HAP-1 (cell line): ENCODE data around the gene VRK1.

Source experiments
- DNase-seq, 2 experiments: peaks; one replicate each; pipeline ENCODE4 v3.0.0-alpha.2; 2016 to 2020; ENCODE audit warnings: low spot score in 2 of 2
- H3K27me3 ChIP-seq: fragments of 250-450 bp; sonication (Bioruptor Pico); 2 replicates; pipeline ENCODE4 v1.5.1; 2020; ENCODE audit warnings: low read depth, mild to moderate bottlenecking, moderate library complexity
- H3K36me3 ChIP-seq: fragments of 250-450 bp; sonication (Bioruptor Pico); replicated peaks from 2 replicates; pipeline ENCODE4 v1.5.1; 2020; ENCODE audit warnings: mild to moderate bottlenecking
- H3K4me1 ChIP-seq: fragments of 250-450 bp; sonication (Bioruptor Pico); 2 replicates; pipeline ENCODE4 v1.5.1; 2020; ENCODE audit warnings: mild to moderate bottlenecking
- H3K4me3 ChIP-seq: fragments of 250-450 bp; sonication (Bioruptor Pico); 2 replicates; pipeline ENCODE4 v1.5.1; 2020; ENCODE audit warnings: mild to moderate bottlenecking, moderate library complexity
- H3K9me3 ChIP-seq: fragments of 250-450 bp; sonication (Bioruptor Pico); 2 replicates; pipeline ENCODE4 v1.5.1; 2020; ENCODE audit warnings: mild to moderate bottlenecking, moderate library complexity
- in situ Hi-C: fragments of 300-500 bp; cut with MboI; formaldehyde crosslinking; loops from 3 replicates; pipeline ENCODE4 v1.14.3; 2020; ENCODE audit warnings: low sequenced_read_pairs, inconsistent platforms, mixed read lengths

VRK1 gene

DNA sequence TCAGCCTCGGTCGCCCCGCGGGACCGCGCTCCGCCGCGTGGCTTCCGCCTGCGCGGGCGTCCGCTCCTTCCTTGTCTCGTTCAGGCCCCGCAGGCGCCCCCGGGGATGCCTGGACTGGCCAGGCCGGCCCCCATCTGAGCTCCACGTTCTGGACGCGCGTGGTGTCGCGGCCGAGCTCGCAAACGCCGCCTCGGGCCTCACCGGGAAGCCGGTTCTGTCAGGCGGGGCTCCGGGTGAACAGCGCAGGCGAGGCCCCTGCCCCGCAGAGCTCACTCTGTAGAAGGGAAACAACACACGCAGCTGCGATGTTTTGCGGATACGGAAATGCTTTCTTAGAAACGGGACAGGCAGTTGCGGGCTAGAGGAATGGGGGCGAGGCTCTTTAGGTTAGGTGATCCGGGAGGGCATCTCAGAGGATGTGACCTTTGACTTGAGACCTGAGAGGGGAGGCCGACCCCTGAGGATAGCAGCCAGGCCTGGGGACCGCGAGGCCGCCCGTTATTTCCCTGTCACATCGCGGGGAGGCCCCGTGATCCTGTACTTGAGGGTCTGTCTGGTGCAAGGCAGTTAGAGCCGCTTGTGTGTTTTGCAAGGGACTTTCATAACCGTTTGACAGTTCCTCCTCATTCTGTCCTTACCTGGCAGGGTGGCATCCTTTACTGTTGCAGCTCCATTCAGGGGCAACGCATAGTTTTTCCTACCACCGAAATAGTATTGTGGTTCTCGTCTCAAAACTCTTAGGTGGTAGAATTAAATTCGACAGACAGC is 584 bp downstream of the VRK1 start:
- Histone ChIP-seq H3K9me3 (no peaks in the 10 kb centered on the region), H3K4me1 (peaks cover 22% of the 10 kb centered on the region), H3K4me3 (peak overlapping the region; percentile 72), H3K36me3 (0 out of 2 replicates have a peak, but pooled peaks cover 3% of the 10 kb centered on the region), H3K27me3 (no peaks in the 10 kb centered on the region)
- in situ Hi-C loops, result no loop called here
- DNase-seq, result peak in 1 of 2 experiments; percentile 35

DNA sequence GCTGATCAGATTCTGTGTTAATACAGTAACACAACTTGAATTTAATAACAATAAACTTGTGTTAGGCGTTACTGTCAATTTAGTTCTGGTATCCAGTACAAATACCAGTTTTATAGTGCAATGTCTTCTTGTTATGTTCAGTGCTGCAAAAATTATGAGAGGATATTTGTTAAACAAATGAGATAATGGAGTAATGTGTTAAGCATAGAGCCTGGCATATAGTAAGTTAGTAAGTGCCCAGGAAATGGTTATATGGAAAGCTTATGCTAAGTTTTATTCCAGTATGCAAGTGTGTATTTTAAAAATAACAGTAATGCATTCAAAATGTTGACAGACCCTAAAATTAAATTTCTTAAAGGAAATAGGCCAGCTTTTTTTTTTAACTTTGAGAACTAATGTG is 1.8 kb downstream of the VRK1 start:
- Histone ChIP-seq H3K4me3 (peak overlapping the region; percentile 72), H3K4me1 (peaks cover 22% of the 10 kb centered on the region), H3K27me3 (no peaks in the 10 kb centered on the region), H3K9me3 (no peaks in the 10 kb centered on the region), H3K36me3 (0 out of 2 replicates have a peak, but pooled peaks cover 3% of the 10 kb centered on the region)
- in situ Hi-C loops, result no loop called here
- no peak for DNase-seq

DNA sequence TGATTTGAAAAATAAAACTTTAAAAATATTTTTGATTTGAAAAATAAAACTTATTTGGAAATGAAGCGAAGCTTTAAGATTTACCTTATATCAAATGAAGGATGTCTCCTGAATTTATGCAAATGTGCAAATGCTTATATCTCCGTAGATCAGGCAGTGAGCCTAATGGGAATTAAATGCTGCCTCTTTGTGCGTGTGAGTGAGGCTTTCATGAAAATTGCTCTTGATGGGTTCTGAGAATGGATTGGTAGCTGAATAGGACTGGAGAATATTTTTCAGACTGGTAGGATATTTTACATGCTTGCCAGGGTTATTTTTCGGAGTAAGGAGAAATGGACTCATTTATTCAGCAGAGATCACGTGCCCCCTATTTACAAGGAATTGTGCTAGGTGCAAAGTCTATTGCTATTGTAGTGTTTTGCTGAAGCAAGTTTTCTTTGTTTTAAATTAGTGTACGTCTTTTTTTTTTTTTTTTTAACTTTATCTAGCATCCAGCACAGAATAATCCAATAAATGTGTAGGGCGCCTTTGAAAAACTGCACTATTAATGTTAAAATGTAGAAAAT is 2.4 kb downstream of the VRK1 start:
- peak; percentile 18 to 57 for DNase-seq
- in situ Hi-C loops, result no loop called here
- Histone ChIP-seq H3K4me3 (peak overlapping the region; percentile 10), H3K36me3 (peaks cover 3% of the 10 kb centered on the region; the same call in 1 of the 2 replicates), H3K27me3 (no peaks in the 10 kb centered on the region), H3K4me1 (peaks cover 23% of the 10 kb centered on the region), H3K9me3 (no peaks in the 10 kb centered on the region)

DNA sequence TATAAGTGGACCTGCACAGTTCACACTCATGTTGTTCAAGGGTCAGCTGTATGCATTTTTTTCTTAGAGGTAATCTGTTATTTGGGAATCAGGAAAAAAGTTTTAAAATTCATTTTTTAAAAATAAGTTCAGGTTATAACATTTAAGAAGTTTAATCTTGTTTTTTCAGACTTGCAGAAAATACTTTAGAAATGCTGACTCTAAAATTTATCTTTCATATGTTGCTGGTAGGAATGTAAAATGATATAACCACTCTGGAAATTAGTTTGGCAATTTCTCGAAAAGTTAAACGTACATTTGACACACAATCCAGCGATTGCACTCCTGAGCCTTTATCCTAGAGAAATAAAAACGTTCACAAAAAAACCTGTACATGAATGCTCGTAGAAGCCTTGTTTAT is 4.7 kb downstream of the VRK1 start:
- H3K4me3 ChIP-seq, result no peak overlapping the region
- H3K36me3 ChIP-seq, result peaks cover 3% of the 10 kb centered on the region
- DNase-seq, result no peak
- no peaks in the 10 kb centered on the region for H3K27me3 ChIP-seq
- peaks cover 28% of the 10 kb centered on the region for H3K4me1 ChIP-seq
- H3K9me3 ChIP-seq, result no peaks in the 10 kb centered on the region
- in situ Hi-C loops, result no loop called here

DNA sequence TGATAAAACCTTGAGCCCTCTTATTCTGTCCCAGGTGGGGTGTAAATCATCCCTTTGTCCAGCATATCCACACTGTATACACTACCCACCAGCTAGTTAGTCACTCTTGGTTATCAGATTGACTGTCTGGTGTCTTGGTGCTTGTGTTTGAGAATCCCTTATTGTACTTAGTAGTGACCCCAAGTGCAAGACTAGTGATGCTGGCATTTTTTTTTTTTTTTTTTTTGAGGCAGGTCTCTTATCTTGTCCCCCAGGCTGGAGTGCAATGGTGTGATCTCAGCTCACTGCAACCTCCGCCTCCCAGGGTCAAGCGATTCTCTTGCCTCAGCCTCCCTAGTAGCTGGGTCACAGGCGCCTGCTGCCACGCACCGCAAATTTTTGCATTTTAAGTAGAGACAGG is 5.8 kb downstream of the VRK1 start:
- no peak overlapping the region for H3K4me3 ChIP-seq
- in situ Hi-C loops, result no loop called here
- peaks cover 28% of the 10 kb centered on the region for H3K4me1 ChIP-seq
- no peaks in the 10 kb centered on the region for H3K27me3 ChIP-seq
- no peaks in the 10 kb centered on the region for H3K9me3 ChIP-seq
- H3K36me3 ChIP-seq, result peaks cover 3% of the 10 kb centered on the region
- DNase-seq, result no peak

DNA sequence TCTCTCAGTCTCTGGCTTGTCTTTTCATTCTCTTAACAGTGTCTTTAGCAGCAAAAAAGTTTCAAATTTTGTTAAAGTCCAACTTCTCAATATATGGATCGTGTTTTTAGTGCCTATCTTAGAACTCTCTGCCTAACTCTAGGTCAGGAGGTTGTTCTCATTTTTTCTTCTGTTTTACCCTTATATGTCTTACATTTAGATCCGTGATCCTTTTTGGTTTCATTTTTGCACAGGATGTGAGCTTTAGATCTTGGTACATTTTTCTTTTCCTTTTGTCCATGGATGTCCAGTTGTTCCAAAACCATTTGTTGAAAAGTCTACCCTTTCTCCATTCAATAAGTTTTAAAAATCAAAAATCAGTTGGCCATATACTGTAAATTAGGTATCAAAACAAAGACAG is 6.8 kb downstream of the VRK1 start:
- peaks cover 3% of the 10 kb centered on the region for H3K36me3 ChIP-seq
- H3K4me1 ChIP-seq, result peaks cover 23% of the 10 kb centered on the region
- in situ Hi-C loops, result no loop called here
- no peaks in the 10 kb centered on the region for H3K9me3 ChIP-seq
- H3K27me3 ChIP-seq, result no peaks in the 10 kb centered on the region
- H3K4me3 ChIP-seq, result no peak overlapping the region
- DNase-seq, result no peak

DNA sequence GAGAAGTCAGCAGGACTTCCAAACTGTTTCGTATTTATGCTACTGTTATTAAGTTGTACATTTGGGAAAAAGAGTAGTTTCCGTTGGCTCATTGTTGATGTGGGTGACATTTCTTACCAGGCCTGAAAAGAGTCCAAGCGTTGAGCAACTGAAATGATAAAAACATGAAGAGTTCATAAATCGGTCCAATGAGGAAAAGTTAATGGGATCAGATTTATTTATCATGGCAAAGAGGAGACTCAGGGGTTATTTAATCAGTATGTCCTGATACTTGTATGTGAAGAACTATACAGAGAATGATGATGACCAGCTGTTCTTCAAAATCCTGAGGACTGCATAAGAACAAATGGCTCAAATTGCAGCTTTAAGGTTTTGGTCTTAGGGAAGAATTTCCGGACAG is 7.7 kb downstream of the VRK1 start:
- Histone ChIP-seq H3K4me1 (peaks cover 15% of the 10 kb centered on the region), H3K9me3 (no peaks in the 10 kb centered on the region), H3K36me3 (peaks cover 3% of the 10 kb centered on the region), H3K27me3 (no peaks in the 10 kb centered on the region), H3K4me3 (no peak overlapping the region)
- in situ Hi-C loops, result no loop called here
- no peak for DNase-seq

DNA sequence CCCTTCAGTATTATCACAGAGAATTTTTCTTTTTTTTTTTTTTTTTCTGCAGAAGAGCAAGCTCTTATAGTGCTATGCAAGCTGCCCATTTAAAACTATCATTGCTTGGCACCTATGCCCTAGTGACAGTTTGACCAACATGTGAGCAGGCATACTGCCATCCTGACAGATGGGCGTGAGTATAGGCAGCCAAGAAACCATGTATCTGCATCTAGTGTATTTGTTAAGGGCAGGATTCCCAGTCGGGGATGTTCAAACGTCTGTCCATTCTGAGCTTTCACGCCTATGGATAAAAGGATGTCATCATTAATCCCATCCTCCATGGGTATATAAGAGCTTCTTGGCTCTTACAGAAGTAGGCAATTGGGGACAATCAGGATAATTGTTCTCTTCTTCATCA is 8.8 kb downstream of the VRK1 start:
- no peaks in the 10 kb centered on the region for H3K9me3 ChIP-seq
- peaks cover 3% of the 10 kb centered on the region for H3K36me3 ChIP-seq
- DNase-seq, result no peak
- in situ Hi-C loops, result no loop called here
- H3K4me1 ChIP-seq, result peaks cover 14% of the 10 kb centered on the region
- H3K4me3 ChIP-seq, result no peak overlapping the region
- H3K27me3 ChIP-seq, result no peaks in the 10 kb centered on the region

DNA sequence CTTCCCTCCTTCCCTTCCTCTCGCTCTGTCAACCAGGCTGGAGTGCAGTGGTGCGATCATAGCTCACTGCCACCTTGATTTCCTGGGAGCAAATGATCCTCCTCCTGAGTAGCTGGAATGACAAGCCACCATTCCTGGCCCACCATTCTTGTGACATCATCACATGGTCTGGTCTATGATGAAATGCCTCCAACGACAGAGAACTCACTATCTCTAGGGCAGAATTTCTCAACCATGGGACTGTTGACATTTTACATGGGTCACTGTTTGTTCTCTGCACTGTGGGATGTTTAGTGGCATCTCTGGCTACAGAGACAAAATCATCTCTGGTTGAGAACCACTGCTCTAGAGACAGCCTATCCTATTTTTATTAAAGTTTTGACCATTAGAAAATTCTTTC is 9.7 kb downstream of the VRK1 start:
- in situ Hi-C loops, result no loop called here
- peaks cover 3% of the 10 kb centered on the region for H3K36me3 ChIP-seq
- no peak for DNase-seq

DNA sequence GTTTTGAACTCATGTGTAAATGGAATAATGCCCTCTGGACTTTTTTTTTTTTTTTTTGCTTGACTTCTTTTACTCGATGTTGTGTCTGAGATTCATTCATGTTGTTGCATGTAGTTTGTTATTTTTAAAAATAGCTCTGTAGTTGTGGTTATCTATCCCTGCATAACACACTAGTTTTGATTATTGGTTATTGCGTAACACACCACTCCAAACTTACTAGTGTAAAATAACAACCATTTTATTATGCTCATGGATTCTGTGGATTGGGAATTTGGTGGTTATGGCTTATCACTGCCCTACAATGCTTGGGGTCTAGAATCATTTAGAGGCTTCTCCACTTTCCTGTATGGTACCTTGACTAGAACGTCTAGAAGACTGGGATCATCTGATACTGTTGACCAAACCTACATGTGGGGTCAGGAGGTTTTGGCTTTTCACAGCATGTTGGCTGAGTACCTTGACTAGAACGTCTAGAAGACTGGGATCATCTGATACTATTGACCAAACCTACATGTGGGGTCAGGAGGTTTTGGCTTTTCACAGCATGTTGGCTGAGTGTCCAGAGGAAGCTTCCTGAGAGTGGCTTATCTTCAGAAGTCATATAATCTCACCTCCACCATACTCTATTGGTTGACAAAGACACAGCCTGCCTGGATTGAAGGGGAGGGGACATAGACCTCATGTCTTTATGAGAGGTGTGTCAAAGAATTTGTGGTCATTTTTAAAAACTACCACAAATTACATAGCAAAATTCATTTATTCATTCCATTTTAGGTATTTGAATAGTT is 11.6 kb downstream of the VRK1 start:
- Histone ChIP-seq H3K4me3 (no peak overlapping the region), H3K4me1 (peaks cover 9% of the 10 kb centered on the region; the same call in 1 of the 2 replicates), H3K36me3 (no peaks in the 10 kb centered on the region; the same call in none of the 2 replicates), H3K9me3 (no peaks in the 10 kb centered on the region), H3K27me3 (no peaks in the 10 kb centered on the region)
- no peak for DNase-seq
- in situ Hi-C loops, result no loop called here

More for the DNA sequence above, 9.7 kb downstream of the VRK1 start:
- Histone ChIP-seq H3K27me3 (no peaks in the 10 kb centered on the region), H3K9me3 (no peaks in the 10 kb centered on the region), H3K4me3 (no peak overlapping the region), H3K4me1 (peaks cover 14% of the 10 kb centered on the region)

DNA sequence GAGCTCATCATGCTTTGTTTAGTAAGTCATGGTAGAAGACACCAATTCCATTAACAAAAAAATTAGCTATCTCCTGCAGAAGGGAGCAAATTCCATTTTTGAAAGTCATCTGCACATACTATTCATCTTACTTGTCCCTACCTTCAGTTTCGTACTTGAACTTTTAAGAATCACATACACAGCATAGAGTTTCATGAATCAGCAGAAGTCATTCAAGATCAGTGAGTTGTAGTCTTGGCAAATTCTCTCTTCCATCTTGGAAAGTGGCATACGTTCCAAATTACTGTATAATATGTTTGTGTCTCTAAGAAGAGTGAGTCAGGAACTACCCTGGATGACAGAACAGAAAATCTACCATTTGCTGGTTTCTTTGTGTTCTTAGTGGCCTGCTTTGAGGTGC is 14.1 kb downstream of the VRK1 start:
- Histone ChIP-seq H3K27me3 (no peaks in the 10 kb centered on the region), H3K4me3 (no peak overlapping the region), H3K36me3 (no peaks in the 10 kb centered on the region; the same call in 1 of the 2 replicates), H3K4me1 (no peaks in the 10 kb centered on the region; the same call in 1 of the 2 replicates), H3K9me3 (no peaks in the 10 kb centered on the region)
- no peak for DNase-seq
- in situ Hi-C loops, result no loop called here

DNA sequence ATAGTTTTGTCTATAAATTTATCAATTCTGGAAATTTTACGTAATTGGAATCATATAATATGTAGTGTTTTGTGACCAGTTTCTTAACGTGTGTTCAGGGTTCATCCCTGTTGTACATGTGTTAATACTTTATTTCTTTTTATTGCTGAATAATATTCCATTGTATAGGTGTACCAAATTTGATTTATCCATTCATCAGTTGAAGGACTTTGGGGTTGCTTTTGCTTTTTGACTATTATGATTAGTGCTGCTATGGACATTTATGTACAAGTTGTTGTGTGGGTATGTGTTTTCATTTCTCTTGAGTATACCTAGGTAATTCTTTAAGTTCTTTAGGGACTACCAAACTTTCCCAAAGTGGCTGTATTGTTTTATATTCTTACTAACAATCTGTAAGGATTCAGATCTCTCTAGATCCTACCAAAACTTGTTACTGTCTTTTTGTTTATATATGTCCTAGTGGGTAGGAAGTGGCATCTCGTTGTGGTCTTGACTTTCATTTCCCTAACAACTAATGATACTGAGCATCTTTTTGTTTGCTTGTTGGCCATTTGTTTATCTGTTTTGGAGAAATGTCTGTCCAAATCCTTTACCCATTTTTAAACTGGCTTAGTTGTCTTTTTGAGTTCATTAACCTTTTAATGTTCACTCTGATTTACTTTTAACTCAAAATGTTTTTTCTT is 14.9 kb downstream of the VRK1 start:
- Histone ChIP-seq H3K4me1 (no peaks in the 10 kb centered on the region; the same call in 1 of the 2 replicates), H3K9me3 (no peaks in the 10 kb centered on the region), H3K36me3 (no peaks in the 10 kb centered on the region; the same call in 1 of the 2 replicates), H3K4me3 (no peak overlapping the region), H3K27me3 (no peaks in the 10 kb centered on the region)
- in situ Hi-C loops, result no loop called here
- no peak for DNase-seq

DNA sequence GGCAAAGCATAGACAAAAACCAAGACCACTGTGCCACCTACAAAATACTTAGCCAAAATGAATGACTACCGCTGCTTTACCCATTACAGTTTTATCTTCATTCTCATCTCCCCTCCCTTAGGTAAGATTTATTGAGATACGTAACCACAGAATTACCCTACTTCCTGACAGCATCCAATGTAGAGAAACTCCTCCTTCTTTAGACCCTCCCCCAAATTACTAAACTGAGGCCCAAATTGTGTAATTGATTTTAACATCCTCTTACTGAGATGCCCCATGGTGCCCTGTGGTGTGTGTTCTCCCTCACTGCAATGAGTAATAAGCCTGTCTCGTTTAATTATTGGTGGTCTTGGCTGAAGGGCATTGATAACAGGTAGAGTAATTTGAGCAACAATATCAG is 19.1 kb downstream of the VRK1 start:
- Histone ChIP-seq H3K27me3 (no peaks in the 10 kb centered on the region), H3K36me3 (no peaks in the 10 kb centered on the region; the same call in 1 of the 2 replicates), H3K4me1 (peaks cover under 1% of the 10 kb centered on the region), H3K9me3 (no peaks in the 10 kb centered on the region), H3K4me3 (no peak overlapping the region)
- in situ Hi-C loops, result no loop called here
- DNase-seq, result no peak
